ENCODE measurements around the gene CD320.
"Not testable (repeated sequence)": the region's sequence is repeated elsewhere in the genome, so short reads cannot be mapped to it uniquely, and the experiment has no call there.

Gene CD320

GRCh38 chr19:8307965-8308866 lies at the start of gene CD320:
TSS of gene CD320 (minus strand) at chr19:8308358. CDS start at chr19:8308290, 68 bp downstream.
- Mint-ChIP-seq H3K9me3 (ENCODE audit: low read depth) (no peaks in the 10 kb centered on the region), H3K36me3 (peaks cover 3% of the 10 kb centered on the region), H3K4me3 (peak within 1 kb of the TSS; percentile 97), H3K27ac (peak within 1 kb of the TSS; percentile 96), H3K4me1 (ENCODE audit: low read depth) (peaks cover 31% of the 10 kb centered on the region), H3K27me3 (no peaks in the 10 kb centered on the region)

- Mint-ChIP-seq H3K9me3 (ENCODE audit: low read depth) (peaks cover 3% of the 10 kb centered on the region), H3K27me3 (peaks cover 7% of the 10 kb centered on the region), H3K4me3 (no peak overlapping the region), H3K36me3 (no peaks in the 10 kb centered on the region), H3K27ac (no peak overlapping the region), H3K4me1 (ENCODE audit: low read depth) (peaks cover 4% of the 10 kb centered on the region)
Measured at GRCh38 chr19:8357007-8357521, 48.9 kb upstream of the CD320 start.

GRCh38 chr19:8355631-8356402 lies 47.7 kb upstream of the CD320 start:
- H3K27ac Mint-ChIP-seq, result no peak overlapping the region
- peaks cover 6% of the 10 kb centered on the region for H3K27me3 Mint-ChIP-seq
- no peak overlapping the region for H3K4me3 Mint-ChIP-seq
- H3K4me1 Mint-ChIP-seq (ENCODE audit: low read depth), result peaks cover 2% of the 10 kb centered on the region
- no peaks in the 10 kb centered on the region for H3K36me3 Mint-ChIP-seq
- H3K9me3 Mint-ChIP-seq (ENCODE audit: low read depth), result peaks cover 3% of the 10 kb centered on the region

- H3K36me3 Mint-ChIP-seq; H3K27ac Mint-ChIP-seq; H3K4me1 Mint-ChIP-seq (ENCODE audit: low read depth); H3K27me3 Mint-ChIP-seq; H3K9me3 Mint-ChIP-seq (ENCODE audit: low read depth); H3K4me3 Mint-ChIP-seq: not testable (repeated sequence)
Measured at GRCh38 chr19:8352845-8353244, 44.7 kb upstream of the CD320 start.

GRCh38 chr19:8352134-8352827 lies 44.1 kb upstream of the CD320 start:
- H3K9me3 Mint-ChIP-seq (ENCODE audit: low read depth), result peaks cover 3% of the 10 kb centered on the region
- no peak overlapping the region for H3K27ac Mint-ChIP-seq
- peaks cover 9% of the 10 kb centered on the region for H3K27me3 Mint-ChIP-seq
- H3K4me1 Mint-ChIP-seq (ENCODE audit: low read depth), result peaks cover 2% of the 10 kb centered on the region
- H3K4me3 Mint-ChIP-seq, result no peak overlapping the region
- no peaks in the 10 kb centered on the region for H3K36me3 Mint-ChIP-seq

GRCh38 chr19:8349629-8350372 lies 41.6 kb upstream of the CD320 start:
- not testable (repeated sequence) for H3K27me3 Mint-ChIP-seq; H3K27ac Mint-ChIP-seq; H3K4me3 Mint-ChIP-seq; H3K9me3 Mint-ChIP-seq (ENCODE audit: low read depth); H3K4me1 Mint-ChIP-seq (ENCODE audit: low read depth); H3K36me3 Mint-ChIP-seq

GRCh38 chr19:8343483-8343844 lies 35.3 kb upstream of the CD320 start:
- no peak overlapping the region for H3K27ac Mint-ChIP-seq
- H3K9me3 Mint-ChIP-seq (ENCODE audit: low read depth), result no peaks in the 10 kb centered on the region
- peak overlapping the region; percentile 77 for H3K4me3 Mint-ChIP-seq
- peaks cover 3% of the 10 kb centered on the region for H3K36me3 Mint-ChIP-seq
- peaks cover 11% of the 10 kb centered on the region for H3K4me1 Mint-ChIP-seq (ENCODE audit: low read depth)
- H3K27me3 Mint-ChIP-seq, result peaks cover 5% of the 10 kb centered on the region

GRCh38 chr19:8342684-8343482 lies 34.7 kb upstream of the CD320 start, which contains the start of gene KANK3:
TSS of gene KANK3 (minus strand) at chr19:8343262. CDS start at chr19:8337828, 5,434 bp downstream.
- H3K4me1 Mint-ChIP-seq (ENCODE audit: low read depth), result peaks cover 11% of the 10 kb centered on the region
- peak within 1 kb of the TSS; percentile 77 for H3K4me3 Mint-ChIP-seq
- H3K9me3 Mint-ChIP-seq (ENCODE audit: low read depth), result no peaks in the 10 kb centered on the region
- H3K36me3 Mint-ChIP-seq, result peaks cover 3% of the 10 kb centered on the region
- peaks cover 8% of the 10 kb centered on the region for H3K27me3 Mint-ChIP-seq
- no peak within 1 kb of the TSS for H3K27ac Mint-ChIP-seq

- Mint-ChIP-seq H3K27me3 (peaks cover 10% of the 10 kb centered on the region), H3K4me3 (peak overlapping the region; percentile 51), H3K4me1 (ENCODE audit: low read depth) (peaks cover 11% of the 10 kb centered on the region), H3K9me3 (ENCODE audit: low read depth) (no peaks in the 10 kb centered on the region), H3K27ac (no peak overlapping the region), H3K36me3 (peaks cover 3% of the 10 kb centered on the region)
Measured at GRCh38 chr19:8342316-8342683, 34.1 kb upstream of the CD320 start.

- Mint-ChIP-seq H3K4me3 (peak overlapping the region; percentile 51), H3K27me3 (peaks cover 13% of the 10 kb centered on the region), H3K4me1 (ENCODE audit: low read depth) (peaks cover 11% of the 10 kb centered on the region)
- H3K9me3 Mint-ChIP-seq (ENCODE audit: low read depth); H3K27ac Mint-ChIP-seq; H3K36me3 Mint-ChIP-seq: not testable (repeated sequence)
Measured at GRCh38 chr19:8341504-8341903, 33.3 kb upstream of the CD320 start.

GRCh38 chr19:8340341-8341096 lies 32.4 kb upstream of the CD320 start:
- no peaks in the 10 kb centered on the region for H3K9me3 Mint-ChIP-seq (ENCODE audit: low read depth)
- H3K4me1 Mint-ChIP-seq (ENCODE audit: low read depth), result peaks cover 14% of the 10 kb centered on the region
- peaks cover 3% of the 10 kb centered on the region for H3K36me3 Mint-ChIP-seq
- no peak overlapping the region for H3K27ac Mint-ChIP-seq
- H3K4me3 Mint-ChIP-seq, result no peak overlapping the region
- peaks cover 16% of the 10 kb centered on the region for H3K27me3 Mint-ChIP-seq

GRCh38 chr19:8338835-8339234 lies 30.7 kb upstream of the CD320 start:
- H3K4me3 Mint-ChIP-seq, result no peak overlapping the region
- no peaks in the 10 kb centered on the region for H3K9me3 Mint-ChIP-seq (ENCODE audit: low read depth)
- peaks cover 16% of the 10 kb centered on the region for H3K27me3 Mint-ChIP-seq
- H3K27ac Mint-ChIP-seq, result no peak overlapping the region
- H3K36me3 Mint-ChIP-seq, result peaks cover 3% of the 10 kb centered on the region
- peaks cover 13% of the 10 kb centered on the region for H3K4me1 Mint-ChIP-seq (ENCODE audit: low read depth)

- no peak overlapping the region for H3K4me3 Mint-ChIP-seq
- no peak overlapping the region for H3K27ac Mint-ChIP-seq
- peaks cover 7% of the 10 kb centered on the region for H3K4me1 Mint-ChIP-seq (ENCODE audit: low read depth)
- H3K36me3 Mint-ChIP-seq, result peaks cover 3% of the 10 kb centered on the region
- H3K9me3 Mint-ChIP-seq (ENCODE audit: low read depth), result no peaks in the 10 kb centered on the region
- peaks cover 16% of the 10 kb centered on the region for H3K27me3 Mint-ChIP-seq
Measured at GRCh38 chr19:8337728-8338127, 29.6 kb upstream of the CD320 start.

All from activated naive CD8-positive, alpha-beta T cell (primary cell).